Natural killer cell (primary cell): ENCODE measurements around the gene ADAD1. TPM values are rescaled to one million over a fixed set of nuclear protein-coding genes. Genes with fewer than 3 reads are reported as not detected.
A peak's percentile ranks its signal among the peaks of the same experiment; 100 is the strongest.

ENCODE experiments used
- ATAC-seq, 3 donors: fragments of 150-1000 bp in 2 of 3; fragments of 200-7000 bp in 1 of 3; cut with Tn5 transposase; 1 replicate in 1 of 3; 2 replicates in 2 of 3; pipeline ENCODE4 v1.10.0; 2021; ENCODE audit warnings: mild to moderate bottlenecking in 2 of 3, moderate library complexity in 2 of 3
- DNase-seq, 2 donors: peaks; one replicate each; pipeline versions ENCODE4 v3.0.0 to v3.0.0-alpha.2; 2013 to 2021; ENCODE audit warnings: mixed read lengths in 1 of 2
- H3K27ac ChIP-seq: one replicate; pipeline ENCODE4 v1.5.1; 2013; ENCODE audit warnings: mild to moderate bottlenecking, low read length
- H3K27me3 ChIP-seq: one replicate; pipeline ENCODE4 v1.6.1; 2013; ENCODE audit warnings: low read length; ENCODE audit not compliant: control insufficient read depth, insufficient read depth
- H3K36me3 ChIP-seq: one replicate; pipeline ENCODE4 v1.6.1; 2013; ENCODE audit warnings: low read length; ENCODE audit not compliant: control insufficient read depth, insufficient read depth
- H3K4me1 ChIP-seq: one replicate; pipeline ENCODE4 v1.6.1; 2013; ENCODE audit warnings: low read length; ENCODE audit not compliant: control insufficient read depth, insufficient read depth
- H3K4me3 ChIP-seq: one replicate; pipeline ENCODE4 v1.5.1; 2013; ENCODE audit warnings: low read length
- H3K9me3 ChIP-seq: one replicate; pipeline ENCODE4 v1.6.1; 2013; ENCODE audit warnings: low read length; ENCODE audit not compliant: control insufficient read depth, insufficient read depth
- H3K27ac Mint-ChIP-seq, 2 donors: one replicate each; pipeline ENCODE4 v1.8.0; 2022; ENCODE audit warnings: mild to moderate bottlenecking in 2 of 2, mixed read lengths in 2 of 2, moderate library complexity in 1 of 2
- H3K27me3 Mint-ChIP-seq, 2 donors: one replicate each; pipeline ENCODE4 v1.8.0; 2022; ENCODE audit warnings: low read depth in 2 of 2, mixed read lengths in 2 of 2
- H3K36me3 Mint-ChIP-seq: one replicate; pipeline ENCODE4 v1.8.0; 2022; ENCODE audit warnings: mixed read lengths
- H3K4me1 Mint-ChIP-seq, 2 donors: one replicate each; pipeline ENCODE4 v1.8.0; 2022; ENCODE audit warnings: mixed read lengths in 2 of 2
- H3K4me3 Mint-ChIP-seq: one replicate; pipeline ENCODE4 v1.8.0; 2022; ENCODE audit warnings: mild to moderate bottlenecking, moderate library complexity, mixed read lengths
- H3K9me3 Mint-ChIP-seq, 2 donors: one replicate each; pipeline ENCODE4 v1.8.0; 2022; ENCODE audit warnings: mixed read lengths in 2 of 2
- WGBS: methylation state at CpG from one replicate; pipeline ENCODE4 v1.1.7; 2013; ENCODE audit warnings: missing lambda C conversion rate; ENCODE audit not compliant: insufficient coverage; 5-methylcytosine and 5-hydroxymethylcytosine counted together
- intact Hi-C: fragments of 100-400 bp; cut with micrococcal nuclease; formaldehyde crosslinking; loops from one replicate; pipeline ENCODE4 v1.14.2; 2022
- total RNA-seq, 4 donors: library from RNA; stranded (reverse); fragments of 120-200 nt in 1 of 4; gene quantifications; one replicate each; pipeline versions ENCODE4 v1.2.3 to v1.2.4, GENCODE V29; 2013 to 2022
- TF ChIP-seq, protein P1 (sequence below): fragments of 200-600 bp; IDR thresholded peaks from one replicate; pipeline ENCODE4 v1.8.0; 2022; ENCODE audit warnings: antibody characterized with exemption

The ADAD1 gene
- total RNA-seq, 3 donors from 2014 or later (not counting 1 experiment from before 2014, with no cell fraction given): not detected

DNA sequence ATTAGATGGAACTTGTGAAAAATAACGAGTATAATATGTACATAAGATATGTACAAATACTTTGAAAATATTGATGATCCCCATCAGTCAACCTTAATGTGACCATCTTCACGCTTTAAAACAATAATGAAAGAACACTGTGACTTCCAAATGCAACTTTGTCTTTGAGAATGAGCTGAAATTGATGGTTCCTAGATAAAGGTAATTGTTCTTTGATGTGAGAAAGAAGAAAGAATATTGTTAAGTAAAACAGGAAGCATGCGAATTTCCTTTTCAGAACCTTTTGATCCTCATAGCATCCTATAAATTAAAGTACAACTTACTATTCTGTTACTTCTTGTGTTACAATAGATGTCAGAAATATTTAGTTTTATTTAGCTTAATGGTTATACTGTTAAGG, 55.5 kb downstream of the ADAD1 start:
- intact Hi-C loops: no loop called here
- H3K36me3 ChIP-seq: no peaks in the 10 kb centered on the region
- peaks cover 2% of the 10 kb centered on the region for H3K27me3 ChIP-seq
- Mint-ChIP-seq H3K9me3 (peaks cover 0 to 2% of the 10 kb centered on the region in 2 donors), H3K36me3 (no peaks in the 10 kb centered on the region), H3K27ac (no peak overlapping the region), H3K4me3 (no peak overlapping the region), H3K4me1 (no peaks in the 10 kb centered on the region), H3K27me3 (no peaks in the 10 kb centered on the region)
- no peak overlapping the region for H3K27ac ChIP-seq
- WGBS: 83% methylated on average over 1 of the region's 3 CpGs
- no peaks in the 10 kb centered on the region for H3K9me3 ChIP-seq
- H3K4me3 ChIP-seq: no peak overlapping the region
- H3K4me1 ChIP-seq: no peaks in the 10 kb centered on the region
- peak in 1 of 2 donors; percentile 28 for DNase-seq
- no peak for ATAC-seq
- TF ChIP-seq, protein P1, sequence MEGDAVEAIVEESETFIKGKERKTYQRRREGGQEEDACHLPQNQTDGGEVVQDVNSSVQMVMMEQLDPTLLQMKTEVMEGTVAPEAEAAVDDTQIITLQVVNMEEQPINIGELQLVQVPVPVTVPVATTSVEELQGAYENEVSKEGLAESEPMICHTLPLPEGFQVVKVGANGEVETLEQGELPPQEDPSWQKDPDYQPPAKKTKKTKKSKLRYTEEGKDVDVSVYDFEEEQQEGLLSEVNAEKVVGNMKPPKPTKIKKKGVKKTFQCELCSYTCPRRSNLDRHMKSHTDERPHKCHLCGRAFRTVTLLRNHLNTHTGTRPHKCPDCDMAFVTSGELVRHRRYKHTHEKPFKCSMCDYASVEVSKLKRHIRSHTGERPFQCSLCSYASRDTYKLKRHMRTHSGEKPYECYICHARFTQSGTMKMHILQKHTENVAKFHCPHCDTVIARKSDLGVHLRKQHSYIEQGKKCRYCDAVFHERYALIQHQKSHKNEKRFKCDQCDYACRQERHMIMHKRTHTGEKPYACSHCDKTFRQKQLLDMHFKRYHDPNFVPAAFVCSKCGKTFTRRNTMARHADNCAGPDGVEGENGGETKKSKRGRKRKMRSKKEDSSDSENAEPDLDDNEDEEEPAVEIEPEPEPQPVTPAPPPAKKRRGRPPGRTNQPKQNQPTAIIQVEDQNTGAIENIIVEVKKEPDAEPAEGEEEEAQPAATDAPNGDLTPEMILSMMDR: no peak

DNA sequence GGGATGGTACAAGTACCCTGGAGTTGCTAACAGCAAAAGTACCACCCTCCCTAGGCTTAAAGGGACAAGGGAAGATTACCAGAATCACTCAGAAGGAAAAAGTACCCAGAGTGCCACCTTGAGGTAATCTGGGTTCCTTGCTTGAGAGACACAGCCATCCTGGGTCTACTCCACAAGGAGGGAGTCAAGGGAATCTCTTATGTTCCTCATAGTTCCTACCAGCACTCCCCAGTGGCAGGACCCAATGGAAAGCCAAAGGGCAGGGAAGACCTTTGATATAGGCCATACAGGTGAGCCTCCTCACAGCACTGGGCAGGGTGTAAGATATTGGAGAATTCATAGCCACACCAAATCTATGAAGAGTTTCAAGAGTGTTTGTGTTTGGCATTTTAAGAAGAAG, 72.0 kb downstream of the ADAD1 start:
- Mint-ChIP-seq H3K27me3 (peaks cover 0 to 7% of the 10 kb centered on the region in 2 donors), H3K36me3 (no peaks in the 10 kb centered on the region), H3K4me3 (no peak overlapping the region), H3K27ac (no peak overlapping the region), H3K4me1 (no peaks in the 10 kb centered on the region), H3K9me3 (peaks cover 3 to 4% of the 10 kb centered on the region in 2 donors)
- ATAC-seq: no peak
- intact Hi-C loops: no loop called here
- no peaks in the 10 kb centered on the region for H3K27me3 ChIP-seq
- TF ChIP-seq, protein P1: no peak
- no peaks in the 10 kb centered on the region for H3K9me3 ChIP-seq
- no peak overlapping the region for H3K4me3 ChIP-seq
- H3K27ac ChIP-seq: no peak overlapping the region
- no peaks in the 10 kb centered on the region for H3K4me1 ChIP-seq
- no peaks in the 10 kb centered on the region for H3K36me3 ChIP-seq
- peak in 1 of 2 donors; percentile 42 for DNase-seq

DNA sequence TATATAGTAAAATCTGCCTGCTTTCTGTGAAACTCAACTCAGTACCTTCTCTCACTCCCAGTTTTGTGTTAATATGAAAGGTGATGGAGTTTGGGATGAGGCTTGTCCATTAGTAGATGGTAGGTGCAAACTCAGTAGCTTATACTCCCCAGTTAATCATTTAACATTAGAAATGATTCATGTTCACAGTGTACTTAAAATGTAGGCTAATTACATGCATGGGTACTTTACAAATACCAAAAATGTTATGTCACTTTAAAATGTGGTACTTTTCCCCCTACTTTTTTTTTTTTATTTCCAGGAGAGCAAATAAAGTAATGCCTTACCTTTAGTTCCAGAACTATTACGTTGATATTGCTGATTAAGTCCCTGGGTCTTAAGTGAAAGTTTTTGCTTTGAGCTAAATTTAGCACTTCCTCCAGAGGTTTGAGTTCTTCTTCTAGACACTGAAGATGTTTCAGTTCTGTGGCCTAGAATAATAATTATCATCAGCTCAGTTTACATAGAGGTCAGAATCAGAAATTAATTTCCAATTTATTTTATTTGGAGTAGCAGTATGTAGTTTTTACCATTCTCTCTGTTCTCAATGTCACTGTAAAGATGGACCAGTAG, 74.7 kb downstream of the ADAD1 start:
- H3K9me3 ChIP-seq: no peaks in the 10 kb centered on the region
- intact Hi-C loops: no loop called here
- DNase-seq (no peak), ATAC-seq (no peak)
- H3K27ac ChIP-seq: no peak overlapping the region
- H3K9me3 Mint-ChIP-seq: peaks cover 0 to 2% of the 10 kb centered on the region in 2 donors
- H3K36me3 Mint-ChIP-seq: no peaks in the 10 kb centered on the region
- H3K4me1 ChIP-seq: no peaks in the 10 kb centered on the region
- no CpG with 5 or more reads among the region's 1 CpG for WGBS
- H3K4me3 ChIP-seq: no peak overlapping the region
- H3K4me1 Mint-ChIP-seq: peaks cover 20 to 23% of the 10 kb centered on the region in 2 donors
- no peak overlapping the region for H3K4me3 Mint-ChIP-seq
- H3K27ac Mint-ChIP-seq: no peak overlapping the region
- H3K27me3 Mint-ChIP-seq: peaks cover 0 to 4% of the 10 kb centered on the region in 2 donors
- no peaks in the 10 kb centered on the region for H3K36me3 ChIP-seq
- TF ChIP-seq, protein P1: no peak
- no peaks in the 10 kb centered on the region for H3K27me3 ChIP-seq
